Measurements from ENCODE around the gene TDRD7.

DNA sequence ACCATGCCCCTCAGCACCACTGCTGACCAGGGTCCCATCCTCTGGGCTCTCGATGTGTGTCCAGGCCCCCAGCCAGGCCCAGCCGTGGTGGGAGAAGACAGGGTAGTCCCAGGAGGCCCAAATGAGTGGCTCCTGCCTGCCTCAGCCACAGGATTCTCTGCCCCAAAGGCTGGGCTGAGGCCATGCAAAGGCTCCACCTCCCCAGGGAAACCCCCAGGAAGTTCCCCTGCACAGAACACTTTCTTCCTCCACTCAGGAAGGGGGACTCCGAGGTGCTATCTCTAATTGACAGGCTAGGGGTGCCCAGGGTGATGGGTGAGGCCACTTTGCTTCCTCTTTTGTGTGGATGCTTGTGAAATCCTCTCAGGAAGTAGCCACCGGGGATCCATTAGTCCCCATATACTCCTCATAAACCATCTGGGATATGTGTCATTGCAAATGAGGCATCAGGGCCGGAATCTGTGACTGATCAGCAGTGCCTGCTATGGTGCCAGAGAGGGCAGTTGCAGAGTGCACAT, 23.1 kb upstream of the TDRD7 start:
- TF ChIP-seq EZH2 (IDR thresholded peaks at IDR 0.05): no peak
- TF ChIP-seq POLR2AphosphoS5 (IDR thresholded peaks at IDR 0.05; ENCODE audit: borderline replicate concordance, low read depth, low read length): no peak
- no peak for TF ChIP-seq FOXP2 (optimal IDR thresholded peaks at IDR 0.05; ENCODE audit: control extremely low read depth, extremely low read length, insufficient read depth)

Data from SK-N-MC (cell line).